ENCODE data around the gene LMAN1L.

DNA sequence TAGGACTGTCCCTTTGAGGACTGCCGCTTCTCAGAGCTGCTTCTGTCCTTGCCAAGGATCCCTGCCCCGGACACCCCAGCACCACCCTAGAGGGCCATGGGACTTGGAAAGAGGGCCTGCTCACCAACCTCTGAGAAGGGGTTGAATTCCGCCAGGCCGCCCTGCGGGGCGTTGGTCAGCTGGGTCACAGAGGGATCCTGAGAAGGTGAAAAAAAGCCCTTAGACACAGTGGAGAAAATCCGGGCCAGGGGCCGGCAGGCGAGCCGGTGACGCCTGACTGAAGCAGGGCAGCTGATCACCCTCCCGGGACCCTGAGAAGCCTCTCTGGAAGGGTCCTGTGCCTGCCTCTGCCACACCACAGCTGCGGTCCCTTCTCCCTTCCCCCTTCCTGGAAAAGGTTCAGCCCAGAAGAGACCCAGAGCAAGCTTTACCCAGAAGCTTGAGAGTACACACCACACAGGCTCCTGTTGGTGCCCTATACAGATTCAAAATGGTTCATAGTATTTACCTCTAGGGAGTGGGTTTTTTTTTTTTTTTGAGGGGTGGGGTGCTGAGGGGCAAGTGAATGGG lies 41.9 kb downstream of the LMAN1L start:
- TF ChIP-seq EZH2 (IDR thresholded peaks at IDR 0.05; ENCODE audit: insufficient read depth, poor library complexity, severe bottlenecking) (no peak), EZH2phosphoT487 (IDR thresholded peaks at IDR 0.05; ENCODE audit: insufficient read depth, low read depth) (no peak)

Data from GM23248 (cell line).